GM18505 (cell line): ENCODE results near the gene ONECUT2.

Experiments
- ATAC-seq: cut with Tn5 transposase; IDR thresholded peaks from one replicate; pipeline ENCODE4 v1.9.1; 2021; ENCODE audit not compliant: unreplicated experiment
- POLR2A ChIP-seq: IDR thresholded peaks from 4 replicates; pipeline ENCODE4 v1.6.1; 2011; ENCODE audit warnings: borderline replicate concordance; ENCODE audit not compliant: insufficient read depth, insufficient read length; ENCODE audit errors: extremely low read depth

Gene ONECUT2

GRCh38 chr18:57427429-57428201 is 7.6 kb upstream of the ONECUT2 start:
- no peak for TF ChIP-seq POLR2A
- no peak for ATAC-seq

- TF ChIP-seq POLR2A = no peak
- ATAC-seq = no peak
These were observed 6.7 kb upstream of the ONECUT2 start for GRCh38 chr18:57428221-57429150.

DNA sequence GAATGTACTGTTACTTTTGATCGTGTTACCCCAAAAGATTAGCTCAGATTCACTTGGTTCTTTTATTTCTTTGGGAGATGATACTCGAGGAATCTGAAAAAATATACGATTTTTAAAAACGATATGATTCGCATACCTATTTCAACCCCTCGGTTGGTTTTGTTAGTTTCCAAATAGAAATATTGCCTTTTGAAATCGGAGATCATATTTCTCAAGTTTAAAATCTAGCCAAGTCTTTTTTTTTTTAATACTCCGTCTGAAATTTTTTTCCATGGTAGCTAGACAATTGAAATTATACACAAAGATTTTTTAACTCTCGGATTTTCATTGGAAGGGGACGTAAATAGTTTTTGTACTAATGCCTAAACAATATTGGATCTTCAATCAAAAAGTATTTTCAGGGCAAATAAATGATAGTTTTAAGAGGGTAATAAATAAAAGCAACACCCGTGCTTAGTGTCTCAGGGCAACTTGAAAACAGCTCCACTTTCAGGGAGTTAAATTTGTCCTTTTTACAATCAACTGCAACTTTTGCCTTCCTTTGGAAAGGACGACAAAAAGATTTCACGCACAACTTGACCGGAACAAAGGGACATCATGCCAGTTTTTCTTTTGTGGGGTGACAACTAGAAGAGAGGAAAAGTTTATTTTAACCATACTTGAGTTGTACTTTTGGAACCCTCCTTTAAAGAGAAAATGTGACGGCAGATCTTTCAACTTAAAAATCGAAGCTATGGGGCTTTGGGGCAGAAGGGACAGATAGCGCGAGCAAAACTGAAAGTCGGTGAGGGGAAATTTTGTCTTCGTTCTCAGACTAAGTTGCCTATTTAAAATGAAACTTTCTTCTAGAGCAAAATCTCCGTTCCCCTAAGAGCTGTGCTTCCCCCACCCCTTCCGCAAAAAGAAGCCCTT is 5.8 kb upstream of the ONECUT2 start:
- TF ChIP-seq POLR2A = no peak
- ATAC-seq = no peak

- TF ChIP-seq POLR2A = no peak
- ATAC-seq = no peak
These were observed 4.8 kb upstream of the ONECUT2 start for GRCh38 chr18:57430079-57431001.

- no peak for ATAC-seq
- no peak for TF ChIP-seq POLR2A
These were observed 4.2 kb upstream of the ONECUT2 start for GRCh38 chr18:57431002-57431382.

DNA sequence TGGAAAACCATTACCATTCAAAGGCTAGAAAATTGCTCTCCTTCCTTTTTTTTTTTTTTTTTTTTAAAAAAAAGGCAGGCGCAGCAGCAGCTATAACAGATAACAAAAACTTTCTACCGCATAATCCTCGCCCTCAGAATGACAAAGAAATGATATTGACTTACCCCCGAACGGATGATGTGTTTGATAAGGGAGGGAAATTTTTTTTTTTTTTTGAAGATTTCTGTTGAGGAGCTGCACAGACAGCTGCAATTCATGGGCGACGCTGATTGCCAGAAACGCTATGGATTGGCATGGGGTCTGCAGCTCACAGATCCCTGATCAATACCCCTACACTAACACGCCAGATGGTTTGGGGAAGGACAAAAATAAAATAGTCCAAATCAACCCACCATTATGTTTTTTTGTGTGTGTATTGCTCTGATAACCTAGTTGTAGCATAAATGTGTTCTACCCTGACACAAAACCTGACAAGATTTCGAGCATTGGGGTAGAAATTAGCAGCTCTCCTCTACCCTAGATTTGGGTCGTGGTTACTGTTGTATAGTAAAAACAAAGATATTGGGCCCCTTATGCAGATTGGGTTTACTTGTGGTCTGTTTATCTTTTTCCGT is 3.6 kb upstream of the ONECUT2 start:
- no peak for TF ChIP-seq POLR2A
- no peak for ATAC-seq

GRCh38 chr18:57432140-57432539 is 3.0 kb upstream of the ONECUT2 start:
- TF ChIP-seq POLR2A = no peak
- no peak for ATAC-seq

- ATAC-seq = no peak
- no peak for TF ChIP-seq POLR2A
These were observed 2.3 kb upstream of the ONECUT2 start for GRCh38 chr18:57432751-57433400.

- ATAC-seq = no peak
- TF ChIP-seq POLR2A = no peak
These were observed 1.7 kb upstream of the ONECUT2 start for GRCh38 chr18:57433482-57433881.

DNA sequence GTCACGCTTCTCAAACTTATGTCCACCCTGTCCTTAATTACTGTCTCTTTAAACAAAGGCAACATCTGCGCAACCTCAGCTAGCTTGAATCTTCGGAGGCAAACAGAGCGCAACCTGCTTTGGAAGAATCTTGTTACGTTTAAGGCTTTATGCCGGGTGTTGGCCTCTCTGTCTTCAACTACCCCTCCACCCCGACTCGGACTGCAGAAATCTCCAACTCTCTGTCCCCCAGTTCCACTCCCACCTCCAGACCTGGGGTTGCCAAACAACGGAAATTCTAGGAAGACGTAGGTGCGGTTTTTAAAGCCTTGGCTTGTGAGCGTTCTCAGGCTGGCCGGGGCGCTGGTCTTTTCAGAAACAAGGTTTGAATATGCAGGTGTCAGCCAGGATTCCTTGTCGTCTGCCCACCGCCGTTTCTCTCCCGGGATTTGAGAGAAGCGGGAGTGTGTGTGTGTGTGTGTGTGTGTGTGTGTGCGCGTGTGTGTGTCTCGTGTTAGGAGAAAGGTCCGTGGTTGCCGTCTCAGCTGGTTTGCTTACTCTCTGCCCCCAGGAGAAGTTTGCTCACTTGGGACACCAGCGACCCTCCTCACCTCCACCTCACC is 1.1 kb upstream of the ONECUT2 start:
- ATAC-seq = no peak
- TF ChIP-seq POLR2A = no peak

GRCh38 chr18:57435846-57436190 is 644 bp downstream of the ONECUT2 start:
- ATAC-seq = no peak
- no peak for TF ChIP-seq POLR2A
